K562 (cell line): ENCODE data around the gene PDE2A. TPM values are rescaled to one million over a fixed set of nuclear protein-coding genes. Genes with fewer than 3 reads are reported as not detected.

ENCODE experiments used
- ATAC-seq: fragments of 200-7000 bp; cut with Tn5 transposase; 3 replicates; pipeline ENCODE4 v1.9.1; 2020; ENCODE audit warnings: moderate library complexity
- BruUV-seq: library from RNA; stranded (reverse); fragments of 400-500 nt; replicated peaks from 2 replicates; lab custom pipeline; 2021; lab: Mats Ljungman, UMichigan
- CTCF ChIA-PET: fragments of 300-600 bp; formaldehyde crosslinking; extraction: SDS; loops from one replicate; lab custom pipeline; 2021; ENCODE audit warnings: low intra/inter-chr PET ratio; lab: Yijun Ruan, JAX
- POLR2A ChIA-PET: fragments of 300-600, 350-650 bp; sonication (Branson Sonifier 250); formaldehyde crosslinking; extraction: SDS; loops from one replicate; lab custom pipeline; 2021; ENCODE audit warnings: antibody characterized with exemption, inconsistent platforms; lab: Yijun Ruan, JAX
- DNase-seq, 4 experiments: peaks; one replicate each; pipeline versions ENCODE4 v3.0.0 to v3.0.0-alpha.2; 2011 to 2018; ENCODE audit warnings: low spot score in 3 of 4, mixed read lengths in 3 of 4; ENCODE audit errors: extremely low read depth in 1 of 4
- FAIRE-seq: peaks from 2 replicates; lab custom pipeline; 2011; peaks lifted over from hg19 to GRCh38; lab: Jason Lieb, UNC
- H2AFZ ChIP-seq: 2 replicates; pipeline ENCODE4 v1.6.0; 2011; ENCODE audit warnings: low read depth, low read length, control low read depth, inconsistent platforms
- H3K27ac ChIP-seq: fragments of 200-600 bp; 3 replicates; pipeline ENCODE4 v1.8.0; 2011; ENCODE audit warnings: low read depth, mild to moderate bottlenecking, control low read depth, inconsistent platforms, low read length, moderate library complexity, mixed read lengths; ENCODE audit errors: extremely low read depth
- H3K27me3 ChIP-seq, 2 experiments: fragments of 300-600 bp in 1 of 2; 2 replicates in 1 of 2; 3 replicates in 1 of 2; pipeline versions ENCODE4 v1.6.0 to v1.8.0; 2011; ENCODE audit warnings: inconsistent platforms in 2 of 2, low read length in 2 of 2, mild to moderate bottlenecking in 1 of 2, mixed read lengths in 1 of 2, moderate library complexity in 1 of 2; ENCODE audit not compliant: control insufficient read depth in 2 of 2, insufficient read depth in 2 of 2
- H3K36me3 ChIP-seq: fragments of 300-600 bp; 3 replicates; pipeline ENCODE4 v1.8.0; 2011; ENCODE audit warnings: mild to moderate bottlenecking, low read length, inconsistent platforms; ENCODE audit not compliant: control insufficient read depth, insufficient read depth
- H3K4me1 ChIP-seq, 2 experiments: fragments of 200-600 bp in 1 of 2; replicated peaks in 1 of 2; 2 replicates in 1 of 2; 3 replicates in 1 of 2; pipeline versions ENCODE4 v1.5.1 to v1.8.0; 2011; ENCODE audit warnings: inconsistent platforms in 2 of 2, low read length in 2 of 2, mild to moderate bottlenecking in 1 of 2, mixed read lengths in 1 of 2, moderate library complexity in 1 of 2; ENCODE audit not compliant: control insufficient read depth in 2 of 2, insufficient read depth in 2 of 2
- H3K4me2 ChIP-seq: 2 replicates; pipeline ENCODE4 v1.6.1; 2011; ENCODE audit warnings: low read length, control low read depth, inconsistent platforms, mixed read lengths; ENCODE audit not compliant: insufficient read depth
- H3K4me3 ChIP-seq: fragments of 200-600 bp; sonication (generic), shearing (Covaris generic); 2 replicates; pipeline ENCODE4 v1.5.1; 2016; ENCODE audit warnings: control low read depth, inconsistent platforms
- H3K79me2 ChIP-seq: fragments of 200-600 bp; 3 replicates; pipeline ENCODE4 v1.8.0; 2011; ENCODE audit warnings: low read length, inconsistent platforms; ENCODE audit not compliant: control insufficient read depth, insufficient read depth
- H3K9ac ChIP-seq, 2 experiments: 2 replicates each; pipeline versions ENCODE4 v1.6.0 to v1.6.1; 2011; ENCODE audit warnings: low read depth in 2 of 2, low read length in 2 of 2, control low read depth in 1 of 2, inconsistent platforms in 1 of 2, mild to moderate bottlenecking in 1 of 2, mixed read lengths in 1 of 2; ENCODE audit not compliant: insufficient read depth in 1 of 2
- H3K9me1 ChIP-seq: one replicate; pipeline ENCODE4 v1.6.0; 2011; ENCODE audit warnings: inconsistent platforms, mild to moderate bottlenecking, low read length, moderate library complexity; ENCODE audit not compliant: control insufficient read depth, insufficient read depth
- H3K9me3 ChIP-seq: replicated peaks from 2 replicates; pipeline ENCODE4 v1.5.1; 2011; ENCODE audit warnings: low read depth, low read length, inconsistent platforms; ENCODE audit not compliant: control insufficient read depth, insufficient read depth
- H4K20me1 ChIP-seq: replicated peaks from 2 replicates; pipeline ENCODE4 v1.6.1; 2011; ENCODE audit warnings: low read length, inconsistent platforms, mixed read lengths; ENCODE audit not compliant: control insufficient read depth, insufficient read depth
- CBFA2T3 ChIP-seq: fragments of 450-650 bp; IDR thresholded peaks from 2 replicates; pipeline ENCODE4 v1.6.1; 2017
- HINFP ChIP-seq: fragments of 450-650 bp; conservative IDR thresholded peaks from 2 replicates; pipeline ENCODE4 v1.6.1; 2016; ENCODE audit warnings: missing genetic modification characterization, low read depth, mild to moderate bottlenecking, control low read depth, missing compliant biosample characterization
- JUNB ChIP-seq: fragments of 450-650 bp; formaldehyde crosslinking; conservative IDR thresholded peaks from 2 replicates; pipeline ENCODE4 v1.4.0; 2020; ENCODE audit warnings: mild to moderate bottlenecking
- KLF13 ChIP-seq: fragments of 450-650 bp; IDR thresholded peaks from 2 replicates; pipeline ENCODE4 v1.6.1; 2016; ENCODE audit warnings: missing genetic modification characterization, low read depth, mild to moderate bottlenecking, missing compliant biosample characterization, moderate library complexity, borderline replicate concordance
- PHB ChIP-seq: fragments of 250-450 bp; sonication (Bioruptor Pico); IDR thresholded peaks from 2 replicates; pipeline ENCODE4 v1.5.0; 2021
- THAP12 ChIP-seq: fragments of 250-450 bp; sonication (Bioruptor Pico); IDR thresholded peaks from 2 replicates; pipeline ENCODE4 v1.9.0; 2021; ENCODE audit warnings: mild to moderate bottlenecking, inconsistent platforms
- ZBTB12 ChIP-seq: fragments of 250-450 bp; sonication (Bioruptor Pico); IDR thresholded peaks from 2 replicates; pipeline ENCODE4 v1.4.0; 2020
- ZNF436 ChIP-seq: fragments of 250-450, 450-650 bp; sonication (Bioruptor Pico); formaldehyde crosslinking; IDR thresholded peaks from 2 replicates; pipeline ENCODE4 v1.7.0; 2020; ENCODE audit warnings: mild to moderate bottlenecking
- ZNF589 ChIP-seq: fragments of 200-800 bp; sonication (Bioruptor generic); IDR thresholded peaks from 2 replicates; pipeline ENCODE4 v1.6.1; 2016; ENCODE audit warnings: low read depth, missing genetic modification characterization, missing compliant biosample characterization
- ZNF609 ChIP-seq: sonication (generic); formaldehyde crosslinking; IDR thresholded peaks from 2 replicates; pipeline ENCODE4 v1.8.1; 2023; ENCODE audit warnings: missing genetic modification reagents, mild to moderate bottlenecking, borderline replicate concordance
- ZNF77 ChIP-seq: fragments of 250-450 bp; sonication (Bioruptor Pico); IDR thresholded peaks from 2 replicates; pipeline ENCODE4 v1.5.0; 2020
- WGBS: fragments of 100-300 bp; shearing (Covaris generic); methylation state at CpG from one replicate; pipeline ENCODE4 v1.1.6; 2016; ENCODE audit warnings: low coverage, mixed read lengths; ENCODE audit not compliant: insufficient coverage; ENCODE audit errors: missing lambda C conversion rate; 5-methylcytosine and 5-hydroxymethylcytosine counted together
- in situ Hi-C: fragments of 300-500 bp; cut with MboI; formaldehyde crosslinking; loops from 4 replicates; pipeline ENCODE4 v1.15.0; 2018; ENCODE audit warnings: inconsistent platforms, mixed read lengths
- intact Hi-C: fragments of 100-400 bp; cut with micrococcal nuclease; formaldehyde crosslinking; loops from 2 replicates; pipeline ENCODE4 v1.14.2; 2022
- polyA plus RNA-seq, 8 experiments: library from polyadenylated mRNA; depleted of rRNA in 4 of 8; stranded (reverse) in 5 of 8; unstranded in 3 of 8; fragments of >200 nt; fragmentation: Nextera tagmentation in 2 of 8; fragmentation: Illumina TruSeq in 1 of 8; extraction: Ambion mirVana in 2 of 8; extraction: Trizol in 1 of 8; gene quantifications; 2 replicates each; pipeline versions ENCODE4 v1.2.1 to v1.2.3, GENCODE V29; 2011 to 2014; ENCODE audit warnings: inconsistent platforms in 1 of 8, missing spikeins in 1 of 8
- total RNA-seq, 7 experiments: library from RNA; depleted of rRNA in 6 of 7; stranded (reverse); fragments of >200 nt in 6 of 7; fragmentation: Illumina TruSeq in 2 of 7; extraction: Trizol in 2 of 7; gene quantifications; 2 replicates each; pipeline versions ENCODE4 v1.2.1 to v1.2.3, GENCODE V29; 2011 to 2021; ENCODE audit warnings: low replicate concordance in 1 of 7

PDE2A gene
- total and polyA plus RNA-seq, 9 of the 15 experiments (the other 6 are each of a cell fraction or from before 2014, with no cell fraction given), result 0.07 to 15.2 (median 1.6) TPM; not detected in 1

- TF ChIP-seq HINFP (tag), result no peak
- no peak for TF ChIP-seq PHB (CRISPR knock-in tag)
- TF ChIP-seq, all 486 proteins: peak for 0
These were observed 95.7 kb downstream of the PDE2A start (continued) for GRCh38 chr11:72578566-72578965.

GRCh38 chr11:72578051-72578450, 96.2 kb downstream of the PDE2A start:
- Histone ChIP-seq H3K79me2 (no peaks in the 10 kb centered on the region), H4K20me1 (peaks cover 11% of the 10 kb centered on the region; the same call in 1 of the 2 replicates), H2AFZ (no peak overlapping the region), H3K36me3 (no peaks in the 10 kb centered on the region), H3K27me3 (peaks cover 3 to 46% of the 10 kb centered on the region in 2 experiments; a peak in 4 of 5 replicates), H3K27ac (no peak overlapping the region), H3K9me3 (no peaks in the 10 kb centered on the region), H3K4me2 (no peak overlapping the region), H3K4me1 (no peaks in the 10 kb centered on the region; a peak in 1 of 5 replicates), H3K9ac (no peak overlapping the region), H3K4me3 (no peak overlapping the region), H3K9me1 (no peaks in the 10 kb centered on the region)
- in situ Hi-C loops, result no loop called here
- FAIRE-seq (no peak), DNase-seq (no peak), ATAC-seq (no peak)
- POLR2A ChIA-PET, result interaction anchor here (0.6 to 1.2 kb wide), 4 partner anchors 8 to 119 kb away, joined by 3 to 4 read pairs (median 3); no protein-coding TSS in a partner anchor
- BruUV-seq, result no TSS peak
- WGBS, result 9% methylated on average over 6 of the region's 6 CpGs
- CTCF ChIA-PET, result no interaction called here
- intact Hi-C loops, result no loop called here
- TF ChIP-seq ZBTB12, result no peak
- no peak for TF ChIP-seq CBFA2T3
- no peak for TF ChIP-seq ZNF436 (CRISPR knock-in tag)
- TF ChIP-seq ZNF609 (CRISPR knock-in tag), result no peak
- no peak for TF ChIP-seq THAP12 (CRISPR knock-in tag)
- TF ChIP-seq ZNF589 (CRISPR knock-in tag), result no peak
- no peak for TF ChIP-seq JUNB (CRISPR knock-in tag)
- no peak for TF ChIP-seq KLF13 (tag)
- TF ChIP-seq ZNF77, result no peak
